GM18861 (cell line): ENCODE results near the gene SEC16B.

Experiments
- ATAC-seq: cut with Tn5 transposase; IDR thresholded peaks from one replicate; pipeline ENCODE4 v1.9.1; 2021; ENCODE audit not compliant: unreplicated experiment

Gene SEC16B

GRCh38 chr1:177945943-177946650 is 23.8 kb downstream of the SEC16B start:
- peak; percentile 75 for ATAC-seq

DNA sequence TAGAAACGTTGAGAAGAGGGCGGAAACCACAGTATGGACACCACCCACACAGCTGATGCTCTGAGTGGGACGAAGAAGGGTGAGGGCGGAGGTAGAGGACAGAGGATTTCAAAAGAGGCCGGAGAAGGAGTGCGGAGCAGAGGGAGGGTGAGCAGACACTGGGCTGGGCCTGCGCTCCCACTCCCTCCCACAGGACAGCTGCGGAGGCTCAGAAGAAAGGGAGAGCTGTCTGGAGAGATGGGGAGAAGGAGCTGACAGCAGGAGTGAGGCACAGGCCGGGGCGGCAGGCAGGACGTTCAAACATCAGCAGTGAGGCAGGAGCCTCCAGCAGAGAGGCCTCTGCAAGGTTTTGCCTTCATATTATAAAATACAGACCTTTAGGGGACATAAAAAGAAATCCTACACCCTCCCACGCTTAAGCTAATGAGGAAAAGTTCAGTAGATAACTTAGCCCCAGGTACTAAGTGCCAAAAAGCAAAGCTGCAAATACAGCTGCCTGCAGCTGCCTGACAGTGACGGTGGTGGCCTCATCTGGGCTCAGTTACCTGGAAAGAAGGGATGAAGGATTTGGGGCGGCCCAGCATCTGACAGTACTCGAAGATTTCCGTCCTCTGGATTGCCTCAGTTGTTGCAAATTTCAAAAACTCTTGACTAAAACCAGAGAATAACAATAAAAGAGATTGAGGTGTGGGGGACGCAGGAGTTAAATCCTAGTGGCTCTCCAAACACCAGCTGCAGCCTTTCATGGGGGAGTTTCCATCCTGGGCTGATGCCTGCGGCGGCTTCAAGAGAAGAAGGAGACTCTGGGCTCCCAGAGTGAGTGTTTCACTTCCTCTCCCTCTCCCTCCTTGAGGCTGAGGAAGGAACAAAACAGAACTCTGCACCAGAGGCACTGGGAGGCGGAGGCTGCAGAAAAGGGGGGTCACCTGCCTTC is 25.6 kb downstream of the SEC16B start:
- no peak for ATAC-seq

DNA sequence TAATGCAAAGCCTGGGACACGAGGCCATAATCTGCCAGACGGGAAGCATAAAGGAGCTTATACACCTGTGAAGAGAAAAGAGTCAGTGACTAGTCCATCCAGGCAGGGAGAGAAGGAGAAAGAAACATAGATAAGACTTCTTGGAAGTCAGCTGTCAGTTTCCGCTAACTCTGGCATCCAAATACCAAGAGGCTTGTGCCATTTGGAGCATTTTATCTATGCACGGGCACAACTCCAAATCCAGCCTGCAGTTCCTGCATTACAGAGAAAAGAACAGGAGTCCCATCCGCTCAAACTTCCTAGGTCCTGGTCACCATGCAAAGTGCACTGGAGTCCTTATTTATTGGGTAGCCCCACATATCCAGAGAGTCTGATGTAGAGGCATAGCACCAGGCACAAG is 27.9 kb downstream of the SEC16B start:
- no peak for ATAC-seq

GRCh38 chr1:177940682-177941081 is 29.2 kb downstream of the SEC16B start:
- no peak for ATAC-seq

DNA sequence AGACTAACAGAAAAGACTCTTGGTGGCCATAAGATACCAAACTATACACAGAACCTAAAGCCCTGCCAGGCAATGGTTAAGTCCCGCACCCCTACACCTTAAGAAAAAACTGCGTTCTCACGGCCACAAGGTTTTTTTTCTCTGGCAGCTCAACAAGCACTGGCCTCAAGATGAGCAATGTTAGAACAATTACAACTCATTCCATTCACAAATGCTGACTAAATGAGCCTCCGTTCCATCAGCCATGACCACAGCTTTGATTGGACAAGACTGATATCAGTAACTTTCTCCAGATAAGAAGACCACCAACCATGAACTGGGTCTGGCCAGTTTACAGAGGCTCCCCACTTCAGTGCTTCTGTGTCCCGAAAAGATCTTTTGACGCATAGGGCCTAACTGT is 31.9 kb downstream of the SEC16B start:
- no peak for ATAC-seq

DNA sequence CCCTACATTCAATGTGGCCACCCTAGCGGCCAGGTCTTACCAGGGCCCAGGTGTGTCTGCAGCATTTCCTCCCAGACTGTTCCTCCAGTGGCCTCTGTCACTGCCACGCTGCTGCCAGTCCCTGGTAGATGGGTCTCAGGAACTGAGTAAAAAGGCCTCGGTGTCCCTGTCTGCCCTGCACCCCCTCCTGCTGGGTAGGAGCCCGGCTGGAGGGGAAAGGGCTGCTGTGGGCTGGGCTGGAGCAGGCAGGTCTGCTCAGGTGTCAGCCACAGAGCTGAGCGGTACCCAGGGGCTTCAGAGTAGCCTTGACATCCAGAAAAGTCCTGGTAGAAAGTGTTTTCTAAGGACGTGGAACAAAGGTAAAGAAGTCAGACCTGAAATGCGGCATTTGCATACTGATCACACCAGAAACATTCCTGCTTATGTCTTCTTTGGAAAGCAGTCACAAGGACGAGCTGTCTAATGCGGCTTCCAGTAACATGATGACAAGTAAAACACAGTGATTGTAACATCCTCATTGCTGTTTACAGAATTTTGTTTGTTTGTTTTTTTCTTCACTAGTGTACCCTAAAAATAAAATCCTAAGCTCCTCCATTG is 32.6 kb downstream of the SEC16B start:
- ATAC-seq, result no peak

DNA sequence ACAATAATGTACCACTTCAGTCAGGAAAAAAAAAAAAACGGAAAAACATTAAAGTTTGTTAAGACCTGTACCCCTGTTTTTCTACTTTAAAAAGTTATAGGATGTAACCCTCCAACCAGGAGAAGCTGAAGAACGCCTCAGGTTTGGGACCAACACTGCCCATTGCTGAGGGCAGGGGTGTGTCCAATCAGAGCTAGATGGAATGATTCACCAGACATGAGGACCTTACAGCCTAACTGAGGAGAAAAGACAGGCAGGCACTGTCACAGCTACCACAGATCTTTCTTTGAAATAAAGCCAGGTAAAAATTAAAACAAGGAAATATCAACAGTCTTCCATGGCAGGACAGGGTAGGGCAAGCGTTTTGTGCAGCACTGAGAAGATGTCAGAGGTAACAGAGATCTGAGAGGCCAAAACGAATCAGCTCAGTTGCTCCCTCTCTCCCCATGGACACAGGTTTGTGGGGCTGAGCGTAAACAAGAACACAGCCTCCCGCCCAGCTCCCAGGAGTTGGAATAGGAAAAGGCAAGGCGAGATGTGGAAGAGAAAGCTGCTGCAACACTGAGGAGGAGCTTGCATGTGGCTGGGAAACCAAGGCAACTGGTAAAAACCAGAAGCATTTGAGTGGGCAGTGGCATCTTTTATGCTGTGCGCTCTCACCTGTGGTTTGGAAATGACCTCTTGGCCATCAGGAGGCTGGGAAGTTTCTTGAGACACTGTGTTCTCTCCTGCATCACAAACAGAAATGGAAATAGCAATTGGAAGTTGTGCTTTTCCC is 34.0 kb downstream of the SEC16B start:
- ATAC-seq, result no peak

DNA sequence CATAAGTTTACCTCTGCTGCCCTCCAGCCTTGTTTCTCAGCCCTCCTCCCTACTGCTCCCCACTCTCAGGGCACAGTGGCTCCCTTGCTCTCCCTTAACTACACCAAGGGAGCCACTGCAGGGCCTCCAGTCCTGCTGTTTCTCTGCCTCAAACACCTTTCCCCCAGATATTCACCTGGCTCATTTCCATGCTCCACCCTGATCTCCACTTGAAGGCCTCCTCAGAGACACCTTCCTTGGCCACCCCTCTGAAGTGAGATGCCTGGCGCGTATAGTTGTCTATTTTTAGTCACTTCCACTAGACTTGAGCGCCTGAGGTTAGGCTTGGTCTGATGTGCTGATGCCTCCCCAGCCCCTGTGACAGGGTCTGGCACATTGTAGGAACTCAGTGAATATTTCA is 34.9 kb downstream of the SEC16B start:
- ATAC-seq, result no peak

- ATAC-seq, result no peak
Measured at GRCh38 chr1:177934461-177934860, 35.4 kb downstream of the SEC16B start.

DNA sequence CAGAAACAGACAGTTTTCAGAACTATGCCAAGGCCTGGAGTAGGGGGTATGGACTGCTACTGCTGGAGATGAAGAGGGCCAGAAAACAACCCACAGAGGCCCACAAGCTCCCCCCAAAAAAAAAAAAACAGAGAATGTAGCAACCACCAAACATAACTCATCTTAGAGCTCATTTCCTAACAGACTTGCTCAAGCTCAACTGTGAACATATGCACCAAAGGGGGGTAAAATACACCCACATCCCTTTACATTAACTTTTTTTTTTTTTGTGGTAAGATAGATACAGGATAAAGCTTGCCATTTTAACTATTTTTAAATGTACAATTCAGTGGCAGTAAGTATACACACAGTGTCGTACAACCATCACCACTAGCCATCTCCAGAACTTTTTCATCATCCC is 36.0 kb downstream of the SEC16B start:
- no peak for ATAC-seq

- no peak for ATAC-seq
Measured at GRCh38 chr1:177932123-177932522, 37.7 kb downstream of the SEC16B start.

DNA sequence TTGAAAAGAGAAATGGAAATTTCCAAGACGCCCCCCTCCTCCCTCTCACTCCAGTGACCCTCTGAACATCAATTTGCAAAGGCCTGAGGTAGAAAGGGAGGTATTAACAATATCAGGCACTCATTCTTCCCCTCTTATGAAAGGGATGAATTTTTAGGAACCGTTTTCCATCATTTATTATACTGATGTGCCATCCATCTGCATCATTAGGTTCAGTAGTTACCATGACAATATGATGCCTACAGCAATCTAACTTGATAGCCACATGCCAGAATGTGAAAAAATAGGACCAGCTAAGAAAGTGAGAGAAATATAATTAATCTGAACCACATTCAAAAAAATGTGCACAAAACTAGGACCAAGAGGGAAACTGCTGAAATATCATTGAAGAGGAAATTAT is 40.9 kb downstream of the SEC16B start:
- ATAC-seq, result no peak

DNA sequence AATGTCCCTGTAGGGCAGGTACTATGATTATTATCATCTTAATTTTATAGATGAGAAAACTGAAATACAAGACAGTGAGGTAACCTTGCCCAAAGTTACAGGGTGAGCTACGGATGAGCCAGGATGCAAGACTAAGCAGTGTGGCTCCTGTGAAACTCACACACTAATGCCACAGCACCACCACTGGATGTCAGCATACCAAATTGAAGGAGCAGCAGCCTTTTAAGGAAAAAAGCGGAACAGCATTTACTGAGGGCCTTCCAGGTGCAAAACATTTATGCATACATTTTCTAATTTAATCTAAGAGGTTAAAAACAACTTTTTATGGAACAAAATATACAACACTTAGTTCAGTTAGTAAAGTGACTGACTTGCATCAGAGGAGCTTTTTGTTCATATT is 41.7 kb downstream of the SEC16B start:
- ATAC-seq, result no peak

GRCh38 chr1:177927021-177927596 is 42.7 kb downstream of the SEC16B start:
- no peak for ATAC-seq

GRCh38 chr1:177926201-177926600 is 43.7 kb downstream of the SEC16B start:
- ATAC-seq, result no peak

- no peak for ATAC-seq
Measured at GRCh38 chr1:177925006-177925405, 44.9 kb downstream of the SEC16B start.

DNA sequence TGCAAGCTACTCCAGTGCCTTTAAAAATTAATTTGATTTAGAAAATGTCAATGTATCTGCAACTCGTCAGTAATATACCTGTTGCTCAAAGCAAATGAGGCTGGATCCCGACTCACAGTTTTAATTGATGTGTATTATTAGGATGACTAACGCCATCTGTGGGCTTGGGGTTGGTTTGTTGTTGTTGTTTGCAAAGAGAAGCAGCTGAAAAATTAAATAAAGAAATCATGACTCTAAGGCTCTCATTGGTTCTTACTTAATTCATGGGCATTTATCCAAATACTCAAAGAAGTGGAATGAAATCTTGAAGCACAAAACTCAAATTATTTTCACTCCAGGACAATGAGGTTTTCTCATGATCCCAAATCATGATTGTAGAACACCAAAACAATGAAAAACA is 46.4 kb downstream of the SEC16B start:
- ATAC-seq, result no peak

DNA sequence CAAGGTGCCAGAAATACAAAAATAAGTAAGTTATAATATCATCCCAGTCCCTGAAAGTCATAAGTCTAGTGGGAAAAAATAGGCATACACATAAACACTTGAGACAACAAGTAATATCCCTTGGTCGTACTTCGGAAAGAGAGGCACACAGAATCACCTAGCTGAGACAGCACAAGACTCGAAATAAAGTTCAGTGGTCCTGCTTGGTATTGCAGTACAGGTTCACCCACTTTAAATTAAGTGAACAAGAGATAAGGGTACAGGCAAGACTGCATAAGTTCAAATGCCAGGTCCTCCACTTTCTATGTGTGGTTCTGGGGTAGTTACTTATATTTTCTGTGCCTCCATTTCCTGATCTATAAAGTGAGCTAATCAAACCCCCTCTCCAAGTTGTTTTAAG is 47.6 kb downstream of the SEC16B start:
- ATAC-seq, result no peak

GRCh38 chr1:177921590-177921989 is 48.3 kb downstream of the SEC16B start:
- ATAC-seq, result no peak

DNA sequence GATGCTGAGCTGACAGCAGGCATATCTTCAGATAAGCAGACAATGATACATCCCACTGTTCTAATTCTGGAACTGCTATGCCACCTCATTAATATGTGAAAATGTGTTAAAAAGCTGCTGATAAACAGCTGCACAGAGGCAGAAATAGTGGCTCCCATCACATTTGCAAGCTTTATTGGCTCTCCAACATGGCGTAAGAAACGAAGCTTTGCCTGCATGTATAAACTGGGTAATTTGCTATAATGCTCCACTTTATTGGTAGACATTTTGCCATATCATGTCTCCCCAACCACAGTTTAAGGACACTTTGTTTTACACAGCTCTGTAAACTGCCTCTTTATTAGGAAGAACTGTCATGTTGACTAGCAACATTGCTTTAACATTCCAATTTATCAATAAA is 49.8 kb downstream of the SEC16B start:
- no peak for ATAC-seq

- no peak for ATAC-seq
Measured at GRCh38 chr1:177915641-177916040, 54.2 kb downstream of the SEC16B start.
